BLaER1 treated with 17β-estradiol and CSF1 and Interleukin-3, amounts not matched to agents 10 nM and 100 nM (cell line): ENCODE results near the gene OGFR.

Experiments
- H3K27ac ChIP-seq, 11 experiments: shearing (Covaris generic); formaldehyde crosslinking; 2 replicates each; pipeline ENCODE4 v1.8.1; 2022
- H3K27me3 ChIP-seq, 11 experiments: shearing (Covaris generic); formaldehyde crosslinking; 2 replicates each; pipeline ENCODE4 v1.8.1; 2022
- H3K36me3 ChIP-seq, 11 experiments: shearing (Covaris generic); formaldehyde crosslinking; 2 replicates each; pipeline ENCODE4 v1.8.1; 2022
- H3K4me1 ChIP-seq, 10 experiments: shearing (Covaris generic); formaldehyde crosslinking; 2 replicates each; pipeline ENCODE4 v1.8.1; 2022
- H3K4me2 ChIP-seq, 11 experiments: shearing (Covaris generic); formaldehyde crosslinking; 2 replicates each; pipeline ENCODE4 v1.8.1; 2022
- H3K4me3 ChIP-seq, 10 experiments: shearing (Covaris generic); formaldehyde crosslinking; 2 replicates each; pipeline ENCODE4 v1.8.1; 2022
- H3K9ac ChIP-seq, 11 experiments: shearing (Covaris generic); formaldehyde crosslinking; 2 replicates each; pipeline ENCODE4 v1.8.1; 2022
- H3K9me3 ChIP-seq, 11 experiments: shearing (Covaris generic); formaldehyde crosslinking; replicated peaks in 1 of 11; 2 replicates each; pipeline ENCODE4 v1.8.1; 2022
- H4K20me1 ChIP-seq, 11 experiments: shearing (Covaris generic); formaldehyde crosslinking; 2 replicates each; pipeline ENCODE4 v1.8.1; 2022
- Cebpa-rat ChIP-seq, 11 experiments: shearing (Covaris generic); IDR thresholded peaks; 2 replicates each; pipeline ENCODE4 v1.8.1; 2022

OGFR gene

GRCh38 chr20:62861726-62862336 lies 57.2 kb downstream of the OGFR start, which contains the start of gene TCFL5:
TSS of gene TCFL5 (minus strand) at chr20:62861822. CDS start at chr20:62861670, 152 bp downstream.
- Histone ChIP-seq H3K27me3 (peaks cover 10 to 18% (median 13%) of the 10 kb centered on the region in 11 experiments; a peak in 16 of 22 replicates), H3K4me2 (peak within 1 kb of the TSS; percentile 95 to 100 (median 97)), H3K9me3 (peaks cover 0 to 3% (median 0%) of the 10 kb centered on the region in 11 experiments; a peak in 1 of 22 replicates), H3K9ac (peak within 1 kb of the TSS; percentile 76 to 91 (median 84)), H3K27ac (peak within 1 kb of the TSS in 10 of 11 experiments; percentile 60 to 87 (median 83); a peak in 20 of 22 replicates), H4K20me1 (peaks cover 0 to 41% (median 27%) of the 10 kb centered on the region in 11 experiments; a peak in 18 of 22 replicates), H3K4me1 (peaks cover 30 to 57% (median 54%) of the 10 kb centered on the region in 10 experiments), H3K4me3 (peak within 1 kb of the TSS; percentile 72 to 84 (median 75)), H3K36me3 (peaks cover 6 to 14% (median 9%) of the 10 kb centered on the region in 11 experiments)
- TF ChIP-seq Cebpa-rat (IDR thresholded peaks at IDR 0.05): no peak
